H1 (cell line): ENCODE data around the gene CCNY. TPM values are rescaled to one million over a fixed set of nuclear protein-coding genes. Genes with fewer than 3 reads are reported as not detected.

ENCODE experiments used
- CEBPB ChIP-seq: IDR thresholded peaks from 2 replicates; pipeline ENCODE4 v1.6.1; 2012; ENCODE audit warnings: low read depth, low read length
- CHD1 ChIP-seq: IDR thresholded peaks from 2 replicates; pipeline ENCODE4 v1.6.1; 2012; ENCODE audit warnings: low read depth, low read length, improper control_type of control experiment
- KDM1A ChIP-seq: fragments of 200-600, 300-600 bp; sonication (generic); IDR thresholded peaks from 2 replicates; pipeline ENCODE4 v1.7.1; 2016; ENCODE audit warnings: mild to moderate bottlenecking, low read length, borderline replicate concordance
- polyA plus RNA-seq, 7 experiments: library from polyadenylated mRNA; depleted of rRNA in 3 of 7; stranded (reverse) in 5 of 7; unstranded in 2 of 7; fragments of >200 nt in 5 of 7; fragments of 200-250 nt in 2 of 7; gene quantifications; 1 replicate in 5 of 7; 2 replicates in 1 of 7; 4 replicates in 1 of 7; pipeline versions ENCODE4 v1.2.1 to v1.2.3, GENCODE V29; 2011 to 2013; ENCODE audit warnings: missing spikeins in 2 of 7, mixed read lengths in 2 of 7
- total RNA-seq: library from RNA; stranded (reverse); fragmentation: NEBNext Ultra II Directional; extraction: Animal tissue kit (Norgen Biotek cat#: 25700); gene quantifications from 2 replicates; pipeline ENCODE4 v1.2.1, GENCODE V29; 2021
- TF ChIP-seq, protein P1 (sequence below), 3 experiments: IDR thresholded peaks; 1 replicate in 2 of 3; 2 replicates in 1 of 3; pipeline versions ENCODE4 v1.5.1 to v1.6.1; 2011; ENCODE audit warnings: low read length in 3 of 3, mild to moderate bottlenecking in 3 of 3, inconsistent platforms in 2 of 3, low read depth in 1 of 3, moderate library complexity in 1 of 3; ENCODE audit not compliant: insufficient read depth in 1 of 3; ENCODE audit errors: control extremely low read depth in 1 of 3
- TF ChIP-seq, protein P2 (sequence below): fragments of 300-600 bp; sonication (generic); IDR thresholded peaks from 2 replicates; pipeline ENCODE4 v1.7.1; 2012; ENCODE audit warnings: low read length, moderate library complexity, mild to moderate bottlenecking, inconsistent platforms; ENCODE audit not compliant: insufficient replicate concordance

The CCNY gene
- total and polyA plus RNA-seq, 2 of the 8 experiments (the other 6 are each of a cell fraction or from before 2014, with no cell fraction given): 25.3 to 68.2 TPM

DNA sequence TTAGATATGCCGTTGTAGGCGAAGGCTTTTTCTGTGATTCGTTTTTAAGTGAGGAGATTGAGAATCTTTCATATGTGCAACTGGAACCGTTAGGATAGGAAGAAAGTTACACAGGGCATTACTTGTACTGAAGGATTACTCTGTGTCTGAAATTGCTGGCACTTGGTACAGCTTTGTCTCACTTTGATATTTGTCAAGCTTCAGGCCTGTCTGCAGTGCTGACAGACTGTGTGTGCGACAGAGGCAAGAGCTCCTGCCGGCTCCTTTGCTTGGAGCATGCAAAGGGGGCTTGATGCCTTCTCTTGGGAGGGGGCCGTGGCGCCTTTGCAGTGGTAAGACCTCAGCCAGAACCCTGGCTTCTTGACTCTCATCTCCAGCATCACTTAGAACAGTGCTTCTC, 45.8 kb downstream of the CCNY start (continued):
- TF ChIP-seq, protein P1, sequence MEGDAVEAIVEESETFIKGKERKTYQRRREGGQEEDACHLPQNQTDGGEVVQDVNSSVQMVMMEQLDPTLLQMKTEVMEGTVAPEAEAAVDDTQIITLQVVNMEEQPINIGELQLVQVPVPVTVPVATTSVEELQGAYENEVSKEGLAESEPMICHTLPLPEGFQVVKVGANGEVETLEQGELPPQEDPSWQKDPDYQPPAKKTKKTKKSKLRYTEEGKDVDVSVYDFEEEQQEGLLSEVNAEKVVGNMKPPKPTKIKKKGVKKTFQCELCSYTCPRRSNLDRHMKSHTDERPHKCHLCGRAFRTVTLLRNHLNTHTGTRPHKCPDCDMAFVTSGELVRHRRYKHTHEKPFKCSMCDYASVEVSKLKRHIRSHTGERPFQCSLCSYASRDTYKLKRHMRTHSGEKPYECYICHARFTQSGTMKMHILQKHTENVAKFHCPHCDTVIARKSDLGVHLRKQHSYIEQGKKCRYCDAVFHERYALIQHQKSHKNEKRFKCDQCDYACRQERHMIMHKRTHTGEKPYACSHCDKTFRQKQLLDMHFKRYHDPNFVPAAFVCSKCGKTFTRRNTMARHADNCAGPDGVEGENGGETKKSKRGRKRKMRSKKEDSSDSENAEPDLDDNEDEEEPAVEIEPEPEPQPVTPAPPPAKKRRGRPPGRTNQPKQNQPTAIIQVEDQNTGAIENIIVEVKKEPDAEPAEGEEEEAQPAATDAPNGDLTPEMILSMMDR (IDR thresholded peaks at IDR 0.05; ENCODE audit: control extremely low read depth in 1 of 3, insufficient read depth in 1 of 3, low read depth in 1 of 3, low read length in 3 of 3): no peak
- TF ChIP-seq CEBPB (no peak), CHD1 (no peak), KDM1A (no peak)
- TF ChIP-seq, protein P2, sequence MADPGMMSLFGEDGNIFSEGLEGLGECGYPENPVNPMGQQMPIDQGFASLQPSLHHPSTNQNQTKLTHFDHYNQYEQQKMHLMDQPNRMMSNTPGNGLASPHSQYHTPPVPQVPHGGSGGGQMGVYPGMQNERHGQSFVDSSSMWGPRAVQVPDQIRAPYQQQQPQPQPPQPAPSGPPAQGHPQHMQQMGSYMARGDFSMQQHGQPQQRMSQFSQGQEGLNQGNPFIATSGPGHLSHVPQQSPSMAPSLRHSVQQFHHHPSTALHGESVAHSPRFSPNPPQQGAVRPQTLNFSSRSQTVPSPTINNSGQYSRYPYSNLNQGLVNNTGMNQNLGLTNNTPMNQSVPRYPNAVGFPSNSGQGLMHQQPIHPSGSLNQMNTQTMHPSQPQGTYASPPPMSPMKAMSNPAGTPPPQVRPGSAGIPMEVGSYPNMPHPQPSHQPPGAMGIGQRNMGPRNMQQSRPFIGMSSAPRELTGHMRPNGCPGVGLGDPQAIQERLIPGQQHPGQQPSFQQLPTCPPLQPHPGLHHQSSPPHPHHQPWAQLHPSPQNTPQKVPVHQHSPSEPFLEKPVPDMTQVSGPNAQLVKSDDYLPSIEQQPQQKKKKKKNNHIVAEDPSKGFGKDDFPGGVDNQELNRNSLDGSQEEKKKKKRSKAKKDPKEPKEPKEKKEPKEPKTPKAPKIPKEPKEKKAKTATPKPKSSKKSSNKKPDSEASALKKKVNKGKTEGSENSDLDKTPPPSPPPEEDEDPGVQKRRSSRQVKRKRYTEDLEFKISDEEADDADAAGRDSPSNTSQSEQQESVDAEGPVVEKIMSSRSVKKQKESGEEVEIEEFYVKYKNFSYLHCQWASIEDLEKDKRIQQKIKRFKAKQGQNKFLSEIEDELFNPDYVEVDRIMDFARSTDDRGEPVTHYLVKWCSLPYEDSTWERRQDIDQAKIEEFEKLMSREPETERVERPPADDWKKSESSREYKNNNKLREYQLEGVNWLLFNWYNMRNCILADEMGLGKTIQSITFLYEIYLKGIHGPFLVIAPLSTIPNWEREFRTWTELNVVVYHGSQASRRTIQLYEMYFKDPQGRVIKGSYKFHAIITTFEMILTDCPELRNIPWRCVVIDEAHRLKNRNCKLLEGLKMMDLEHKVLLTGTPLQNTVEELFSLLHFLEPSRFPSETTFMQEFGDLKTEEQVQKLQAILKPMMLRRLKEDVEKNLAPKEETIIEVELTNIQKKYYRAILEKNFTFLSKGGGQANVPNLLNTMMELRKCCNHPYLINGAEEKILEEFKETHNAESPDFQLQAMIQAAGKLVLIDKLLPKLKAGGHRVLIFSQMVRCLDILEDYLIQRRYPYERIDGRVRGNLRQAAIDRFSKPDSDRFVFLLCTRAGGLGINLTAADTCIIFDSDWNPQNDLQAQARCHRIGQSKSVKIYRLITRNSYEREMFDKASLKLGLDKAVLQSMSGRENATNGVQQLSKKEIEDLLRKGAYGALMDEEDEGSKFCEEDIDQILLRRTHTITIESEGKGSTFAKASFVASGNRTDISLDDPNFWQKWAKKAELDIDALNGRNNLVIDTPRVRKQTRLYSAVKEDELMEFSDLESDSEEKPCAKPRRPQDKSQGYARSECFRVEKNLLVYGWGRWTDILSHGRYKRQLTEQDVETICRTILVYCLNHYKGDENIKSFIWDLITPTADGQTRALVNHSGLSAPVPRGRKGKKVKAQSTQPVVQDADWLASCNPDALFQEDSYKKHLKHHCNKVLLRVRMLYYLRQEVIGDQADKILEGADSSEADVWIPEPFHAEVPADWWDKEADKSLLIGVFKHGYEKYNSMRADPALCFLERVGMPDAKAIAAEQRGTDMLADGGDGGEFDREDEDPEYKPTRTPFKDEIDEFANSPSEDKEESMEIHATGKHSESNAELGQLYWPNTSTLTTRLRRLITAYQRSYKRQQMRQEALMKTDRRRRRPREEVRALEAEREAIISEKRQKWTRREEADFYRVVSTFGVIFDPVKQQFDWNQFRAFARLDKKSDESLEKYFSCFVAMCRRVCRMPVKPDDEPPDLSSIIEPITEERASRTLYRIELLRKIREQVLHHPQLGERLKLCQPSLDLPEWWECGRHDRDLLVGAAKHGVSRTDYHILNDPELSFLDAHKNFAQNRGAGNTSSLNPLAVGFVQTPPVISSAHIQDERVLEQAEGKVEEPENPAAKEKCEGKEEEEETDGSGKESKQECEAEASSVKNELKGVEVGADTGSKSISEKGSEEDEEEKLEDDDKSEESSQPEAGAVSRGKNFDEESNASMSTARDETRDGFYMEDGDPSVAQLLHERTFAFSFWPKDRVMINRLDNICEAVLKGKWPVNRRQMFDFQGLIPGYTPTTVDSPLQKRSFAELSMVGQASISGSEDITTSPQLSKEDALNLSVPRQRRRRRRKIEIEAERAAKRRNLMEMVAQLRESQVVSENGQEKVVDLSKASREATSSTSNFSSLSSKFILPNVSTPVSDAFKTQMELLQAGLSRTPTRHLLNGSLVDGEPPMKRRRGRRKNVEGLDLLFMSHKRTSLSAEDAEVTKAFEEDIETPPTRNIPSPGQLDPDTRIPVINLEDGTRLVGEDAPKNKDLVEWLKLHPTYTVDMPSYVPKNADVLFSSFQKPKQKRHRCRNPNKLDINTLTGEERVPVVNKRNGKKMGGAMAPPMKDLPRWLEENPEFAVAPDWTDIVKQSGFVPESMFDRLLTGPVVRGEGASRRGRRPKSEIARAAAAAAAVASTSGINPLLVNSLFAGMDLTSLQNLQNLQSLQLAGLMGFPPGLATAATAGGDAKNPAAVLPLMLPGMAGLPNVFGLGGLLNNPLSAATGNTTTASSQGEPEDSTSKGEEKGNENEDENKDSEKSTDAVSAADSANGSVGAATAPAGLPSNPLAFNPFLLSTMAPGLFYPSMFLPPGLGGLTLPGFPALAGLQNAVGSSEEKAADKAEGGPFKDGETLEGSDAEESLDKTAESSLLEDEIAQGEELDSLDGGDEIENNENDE: no peak
